Stimulated activated CD4-positive, alpha-beta T cell treated with anti-CD3 and anti-CD28 coated beads, TNF-alpha, amount 100 ng/mL, for 48 hours (primary cell): ENCODE data around the gene CHST12.

Source experiments
- DNase-seq, 3 donors: peaks; one replicate each; pipeline ENCODE4 v3.0.0-alpha.2; 2020; ENCODE audit warnings: low read depth in 3 of 3

Gene CHST12

DNA sequence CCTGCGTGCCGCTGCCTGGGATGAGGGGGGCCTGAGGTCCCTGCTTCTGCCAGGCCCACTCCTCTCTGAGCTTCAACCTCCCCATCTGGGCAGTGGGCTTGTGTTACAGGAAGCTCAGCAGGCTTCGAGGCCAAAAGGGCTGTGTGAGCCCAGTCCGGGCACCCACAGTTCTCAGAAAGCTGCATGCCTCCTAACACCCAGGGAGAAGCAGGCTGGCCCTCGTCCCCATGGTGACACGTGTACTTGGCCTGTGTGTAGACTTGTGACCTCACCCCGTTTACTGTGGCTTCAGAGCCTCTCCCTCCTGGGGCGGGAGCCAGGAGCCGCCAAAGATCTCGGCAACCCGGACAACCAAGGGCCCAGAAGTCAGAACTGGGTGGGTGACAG, 75.0 kb downstream of the CHST12 start:
- no peak for DNase-seq

DNA sequence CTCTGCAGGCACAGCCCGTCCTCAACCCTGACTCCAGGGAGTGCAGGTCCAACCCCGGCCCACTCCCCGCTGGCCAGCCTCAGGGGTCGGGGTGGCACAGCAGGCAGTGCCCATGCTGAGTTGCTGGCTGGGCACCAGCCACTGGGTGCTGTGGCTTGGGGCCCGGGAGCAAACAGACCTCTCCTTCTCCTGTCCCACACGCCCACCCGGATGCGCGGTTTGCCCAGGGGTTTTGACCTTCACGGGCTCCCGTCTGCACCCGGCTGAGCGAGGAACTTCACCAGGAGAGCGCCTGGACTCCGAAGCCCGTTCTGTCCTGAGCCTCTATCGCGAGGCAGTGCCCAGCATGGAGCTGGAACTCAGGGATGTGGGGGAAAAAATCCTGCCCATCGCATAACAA, 75.4 kb downstream of the CHST12 start:
- no peak for DNase-seq

GRCh38 chr7:2479276-2480069, 76.1 kb downstream of the CHST12 start:
- DNase-seq, result no peak

- DNase-seq, result no peak
Measured at GRCh38 chr7:2480070-2480408, 76.6 kb downstream of the CHST12 start.

- no peak for DNase-seq
Measured at GRCh38 chr7:2481195-2481594, 77.8 kb downstream of the CHST12 start.

DNA sequence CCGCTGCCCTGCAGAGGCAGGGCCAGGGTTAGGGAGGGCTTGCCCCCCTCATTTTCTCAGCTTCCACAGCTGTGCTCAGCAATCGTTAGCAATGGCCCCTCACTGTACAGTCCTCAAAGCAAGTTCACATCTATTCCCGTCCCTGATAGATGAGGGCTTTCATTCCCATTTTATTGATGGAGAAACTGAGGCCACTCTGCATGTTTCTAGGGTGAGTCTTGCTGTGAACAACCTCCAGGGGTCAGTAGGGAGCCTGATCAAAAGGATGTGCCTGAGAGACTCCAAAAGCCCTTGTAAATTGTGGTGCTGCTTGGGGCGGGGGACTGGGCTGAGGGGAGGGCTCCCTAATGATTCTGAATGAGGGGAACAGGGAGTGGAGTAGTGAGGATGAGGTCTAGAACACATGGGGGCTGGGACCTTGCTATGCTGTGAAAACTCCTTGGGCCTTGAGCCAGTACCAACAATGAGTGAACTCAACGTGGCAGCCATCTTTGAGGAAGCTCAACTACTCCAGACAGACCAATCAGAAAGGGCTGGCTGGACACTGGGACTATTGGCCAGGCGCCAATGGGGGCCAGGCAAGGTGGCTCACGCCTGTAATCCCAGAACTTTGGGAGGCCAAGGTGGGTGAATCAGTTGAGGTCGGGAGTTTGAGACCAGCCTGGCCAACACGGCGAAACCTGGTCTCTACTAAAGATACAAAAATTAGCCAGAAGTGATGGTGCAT, 79.5 kb downstream of the CHST12 start:
- no peak for DNase-seq

DNA sequence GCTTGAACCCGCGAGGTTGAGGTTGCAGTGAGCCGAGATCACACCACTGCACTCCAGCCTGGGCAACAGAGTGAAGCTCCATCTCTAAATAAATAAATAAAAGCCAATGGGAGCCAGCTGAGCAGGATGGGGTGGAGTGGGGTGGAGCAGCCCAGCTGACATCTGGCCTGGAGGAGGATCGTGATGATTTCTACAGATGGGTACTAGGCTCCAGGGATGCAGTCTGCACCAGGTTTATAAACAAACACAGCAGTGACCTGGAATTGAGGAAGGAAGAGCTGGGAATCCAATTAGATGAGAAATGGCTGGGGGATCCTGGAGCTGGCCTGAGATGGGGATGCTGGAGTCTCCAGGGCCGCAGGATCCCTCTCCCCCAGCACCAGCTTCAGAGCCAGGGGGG, 80.1 kb downstream of the CHST12 start:
- no peak for DNase-seq

GRCh38 chr7:2484868-2485267, 81.5 kb downstream of the CHST12 start:
- DNase-seq, result no peak

DNA sequence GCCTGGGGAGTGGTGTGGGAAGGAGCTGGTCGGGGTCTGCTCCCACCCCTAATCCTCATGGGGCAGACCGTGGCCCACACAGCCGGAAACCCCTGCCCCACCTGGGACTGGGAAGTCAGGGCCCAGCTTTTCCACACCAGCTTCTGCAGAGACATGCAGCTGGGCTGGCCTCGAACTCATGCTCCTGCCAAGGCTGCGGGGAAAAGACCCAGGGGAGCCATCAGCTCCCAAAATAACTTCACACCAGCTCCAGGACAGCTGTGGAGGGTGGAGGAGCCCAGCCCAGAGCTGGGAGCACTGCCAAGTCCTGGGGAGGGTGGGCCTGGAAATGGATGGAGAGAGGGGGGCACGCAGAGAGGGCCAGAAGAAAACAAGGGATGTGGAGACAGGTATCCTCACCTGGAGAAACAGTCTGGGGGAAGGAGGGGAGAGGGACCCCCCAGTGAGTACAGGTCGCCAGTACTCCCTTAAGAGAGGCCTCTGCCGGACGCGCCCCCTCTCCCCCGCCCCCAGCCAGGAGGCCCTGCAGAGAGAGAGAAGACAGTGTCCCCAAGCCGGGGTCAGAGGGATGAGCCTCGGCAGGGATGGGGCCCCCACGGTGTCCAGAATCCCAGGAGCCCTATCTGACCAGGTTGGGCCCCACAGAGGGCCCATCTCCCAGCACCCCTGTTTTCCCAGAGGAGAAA, 84.3 kb downstream of the CHST12 start:
- DNase-seq, result no peak

GRCh38 chr7:2488272-2488645, 84.8 kb downstream of the CHST12 start:
- no peak for DNase-seq

DNA sequence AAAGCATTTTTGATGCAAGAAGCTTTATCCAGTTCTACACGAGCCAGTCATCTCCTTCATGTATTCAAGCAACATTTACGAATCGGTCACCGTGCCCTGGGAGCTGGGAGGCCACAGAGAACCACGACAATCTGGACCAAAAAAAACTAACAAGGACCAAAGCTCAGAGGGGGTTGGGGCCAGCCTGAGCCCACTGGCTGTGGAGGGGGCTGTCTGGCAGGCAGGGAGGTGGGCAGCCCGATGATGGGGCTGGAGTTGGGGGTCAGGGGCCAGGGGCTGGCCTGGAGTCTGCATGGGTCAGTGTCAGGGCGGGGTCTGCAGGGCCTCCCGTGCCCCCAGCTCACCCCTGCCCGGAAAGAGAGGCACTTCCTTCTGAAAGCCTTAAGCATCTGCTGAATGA, 85.3 kb downstream of the CHST12 start:
- no peak for DNase-seq

DNA sequence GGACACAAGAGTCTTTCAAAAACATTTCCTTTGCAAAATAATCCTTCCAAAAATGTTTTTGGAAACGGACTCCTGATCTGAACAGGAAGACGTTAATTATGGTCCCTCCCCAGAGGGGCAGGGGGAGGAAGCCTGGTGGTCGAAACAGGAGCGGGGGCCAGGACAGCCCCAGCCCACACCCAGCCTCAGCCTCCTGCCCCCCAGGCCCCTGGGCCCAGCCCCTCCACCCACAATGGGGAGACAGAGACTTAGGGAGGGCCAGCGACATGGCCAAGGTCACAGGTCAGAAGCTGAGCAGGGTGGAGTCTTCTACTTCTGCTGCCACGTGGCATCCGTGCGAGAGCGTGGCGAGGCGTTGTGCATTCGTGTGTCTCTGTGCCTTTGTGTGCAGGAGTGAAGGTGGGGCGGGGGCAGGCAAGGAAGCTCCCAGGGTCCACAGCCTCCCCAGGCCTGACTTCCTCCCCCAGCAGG, 86.8 kb downstream of the CHST12 start:
- DNase-seq, result no peak

GRCh38 chr7:2492038-2492437, 88.6 kb downstream of the CHST12 start:
- no peak for DNase-seq

DNA sequence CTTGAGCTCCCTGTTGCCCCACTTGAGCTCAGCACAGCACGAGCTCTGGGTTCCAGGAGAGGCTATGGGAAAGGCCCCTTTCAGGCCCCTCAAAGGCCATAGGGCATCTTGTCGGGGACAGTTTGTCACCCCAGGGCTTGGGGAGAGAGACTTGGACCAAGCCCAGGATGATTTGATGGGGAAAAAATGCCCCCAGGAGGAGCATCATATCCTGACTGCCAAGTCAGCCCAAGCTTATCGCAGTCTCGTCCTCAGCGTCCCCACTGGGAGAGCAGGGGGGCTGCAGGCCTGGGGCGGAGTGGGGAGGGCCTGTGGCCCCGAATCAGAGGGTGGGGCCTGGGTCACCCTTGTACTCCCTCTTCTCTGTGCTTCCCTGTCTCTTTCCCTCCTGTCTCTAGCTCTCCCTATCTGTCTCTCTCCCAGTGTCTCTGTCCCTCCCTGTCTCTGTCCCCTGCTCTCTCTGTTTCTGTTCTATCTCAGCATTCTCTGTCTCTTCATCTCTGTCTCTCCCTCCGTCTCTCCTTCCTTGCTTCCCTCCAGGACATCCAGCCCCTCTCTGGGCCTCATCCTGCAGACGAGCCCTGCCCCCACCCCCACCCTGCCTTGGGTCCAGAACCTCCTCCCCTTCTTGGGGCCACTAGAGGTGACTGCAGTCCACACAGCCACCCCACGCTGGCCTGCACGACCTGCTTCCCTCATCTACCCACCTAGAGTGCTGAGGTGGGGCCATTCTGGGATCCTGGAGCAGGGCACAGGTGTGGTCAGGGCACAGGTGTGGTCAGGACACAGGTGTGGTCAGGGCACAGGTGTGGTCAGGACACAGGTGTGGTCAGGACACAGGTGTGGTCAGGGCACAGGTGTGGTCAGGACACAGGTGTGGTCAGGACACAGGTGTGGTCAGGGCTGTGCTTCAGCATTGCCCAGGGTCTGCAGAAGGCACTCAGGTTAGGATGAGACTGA, 90.1 kb downstream of the CHST12 start:
- DNase-seq, result no peak

DNA sequence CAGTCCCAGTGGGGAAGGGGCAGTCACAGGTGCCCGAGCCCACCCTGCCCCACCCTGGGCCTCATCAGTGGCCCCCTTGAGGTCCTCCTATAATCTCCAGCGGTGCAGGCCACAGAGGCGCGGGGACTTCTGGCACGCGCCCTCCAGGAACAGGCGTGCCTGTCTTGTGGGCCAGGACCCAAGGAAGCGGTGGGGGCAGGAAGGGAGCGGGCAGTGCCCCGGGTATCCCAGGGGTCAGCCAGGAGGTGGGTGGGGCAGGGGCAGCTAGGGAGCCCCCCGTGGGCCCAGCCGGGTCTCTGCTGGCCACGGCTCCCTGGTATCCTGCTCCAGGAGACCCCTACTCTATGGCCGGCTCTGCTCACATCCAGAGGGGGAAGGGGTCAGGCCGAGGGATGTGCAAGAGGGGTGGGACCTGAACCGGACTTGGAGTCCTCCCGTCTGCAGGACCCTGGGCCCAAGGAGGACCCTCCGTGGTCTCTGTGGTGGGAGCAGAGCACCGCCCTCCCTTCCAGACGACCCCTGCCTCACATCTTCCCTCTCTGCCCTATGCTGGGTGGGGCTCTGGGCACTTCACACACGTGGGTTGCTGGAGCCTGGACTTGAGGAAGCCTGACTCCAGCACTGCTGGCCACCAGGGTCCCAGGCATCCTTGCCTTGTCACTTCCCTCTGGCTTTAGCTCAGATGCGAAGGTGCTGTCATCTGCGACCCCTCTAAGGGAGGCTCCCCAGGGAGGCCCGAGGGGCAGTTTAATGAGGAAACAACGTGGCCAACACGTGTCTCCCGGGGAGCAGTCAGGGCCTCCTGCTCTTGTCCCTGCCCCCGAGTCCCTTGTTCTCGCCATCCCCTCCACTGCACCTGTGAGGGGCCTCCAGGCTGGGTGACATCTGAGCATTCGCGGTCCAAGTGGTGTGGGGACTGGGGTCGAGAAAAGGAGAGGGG, 91.0 kb downstream of the CHST12 start:
- no peak for DNase-seq

DNA sequence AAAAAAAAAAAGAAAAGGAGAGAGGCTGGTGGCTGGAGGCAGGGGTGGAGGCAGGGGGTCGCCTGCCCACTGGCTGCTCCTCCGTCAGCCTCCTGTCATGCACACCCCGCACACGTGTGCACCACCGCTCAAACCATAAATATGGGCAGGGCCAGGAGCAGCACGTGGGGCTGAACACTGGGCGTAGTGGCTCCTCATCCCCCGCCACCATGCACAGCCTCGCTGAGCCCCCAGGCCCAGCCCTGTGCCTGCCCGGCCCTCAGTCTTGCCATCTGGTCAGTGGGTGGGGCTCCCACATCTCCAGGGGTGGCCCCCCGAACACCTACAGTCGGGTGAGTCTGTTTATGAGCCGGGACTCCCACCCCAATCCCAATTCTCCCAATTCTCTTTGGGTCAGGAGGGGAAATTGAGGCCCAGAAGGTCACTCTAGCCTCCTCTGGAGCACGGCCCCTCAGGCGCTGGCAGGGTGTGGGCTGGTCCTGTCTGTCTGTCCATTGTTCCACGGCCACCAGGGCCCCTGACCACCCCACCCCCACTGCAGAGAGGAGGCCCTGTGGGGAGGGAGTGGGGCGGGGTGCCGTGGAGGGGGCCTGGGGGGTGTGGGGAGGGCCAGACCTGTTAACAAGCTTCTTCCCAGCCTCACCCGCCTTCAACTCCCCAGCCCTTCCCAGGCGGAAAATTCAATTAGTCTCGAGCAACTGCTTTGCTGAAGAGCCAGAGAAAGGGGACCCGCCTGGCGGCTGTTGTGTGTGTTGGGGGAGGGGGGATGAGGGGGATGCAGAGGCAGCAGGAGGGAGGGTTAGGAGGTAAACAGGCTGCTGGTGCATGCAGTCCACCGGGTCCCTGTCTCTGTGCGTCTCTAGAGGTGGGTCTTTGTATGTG, 92.2 kb downstream of the CHST12 start:
- no peak for DNase-seq

DNA sequence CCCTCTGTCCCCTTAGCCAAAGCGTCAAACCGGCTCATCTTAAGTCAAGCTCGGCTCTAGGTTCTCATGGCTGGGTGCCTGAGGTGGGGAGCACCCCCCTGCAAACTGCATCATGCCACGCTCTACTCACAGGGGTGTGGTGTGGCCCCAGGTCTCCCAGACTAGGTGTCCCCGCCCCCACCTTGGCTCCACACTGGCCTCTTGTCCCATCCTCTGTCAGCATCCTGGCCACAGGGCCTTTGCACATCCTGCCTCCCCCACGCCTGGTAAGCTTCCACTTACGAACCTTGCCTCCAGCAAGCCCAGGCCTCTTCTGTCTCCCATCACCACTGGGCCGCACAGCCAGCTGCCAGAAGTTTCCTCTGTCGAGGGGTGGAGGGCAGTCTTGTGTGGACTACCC, 93.0 kb downstream of the CHST12 start:
- no peak for DNase-seq

- no peak for DNase-seq
Measured at GRCh38 chr7:2497065-2497464, 93.7 kb downstream of the CHST12 start.

DNA sequence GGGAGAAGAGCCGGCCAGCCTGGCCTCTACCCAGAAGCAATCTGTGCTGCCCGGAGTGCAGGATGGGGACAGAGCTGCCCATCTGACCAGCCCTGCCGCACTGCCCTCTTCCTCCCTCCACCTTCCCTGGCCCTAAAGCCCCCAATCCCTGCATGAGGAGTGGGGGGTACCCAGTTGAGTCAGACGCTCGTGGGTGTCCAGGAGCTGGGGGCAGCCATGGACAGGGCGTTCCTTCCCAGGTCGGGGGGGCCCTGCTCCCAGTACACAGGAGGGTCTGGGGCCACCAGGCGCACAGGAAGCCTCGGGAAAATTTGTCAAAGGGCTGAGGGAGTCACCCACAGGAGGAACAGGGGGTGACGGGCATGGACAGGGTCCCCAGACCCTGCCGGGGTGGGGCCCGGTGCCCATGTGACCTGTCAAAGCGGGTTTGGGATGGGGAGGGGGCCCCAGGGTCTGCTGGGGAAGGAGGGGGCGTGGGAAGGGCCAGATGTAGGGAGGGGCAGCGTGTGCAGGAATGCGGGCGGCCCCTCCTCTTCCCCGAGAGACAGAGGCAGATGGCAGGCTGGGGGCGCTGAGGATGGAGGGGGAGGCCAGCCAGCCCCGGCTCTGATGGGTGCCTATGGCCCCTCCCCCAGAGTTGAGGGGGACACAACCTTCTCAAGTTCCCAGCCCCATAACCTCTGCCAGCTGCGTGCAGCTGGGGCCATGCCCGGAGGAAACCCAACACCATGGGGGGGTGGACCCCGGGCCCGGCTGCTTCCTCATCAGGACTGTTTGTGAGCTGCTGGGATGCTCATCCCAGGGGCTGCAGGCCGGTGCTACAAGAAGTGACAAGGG, 94.3 kb downstream of the CHST12 start:
- no peak for DNase-seq
